Mesenchymal stem cell (in vitro differentiated cells and primary cell): ENCODE results near the gene CACNA1C.

Experiments used
- DNase-seq: peaks from one replicate; pipeline ENCODE4 v3.0.0-alpha.2; 2013
- H2AFZ ChIP-seq: one replicate; pipeline ENCODE4 v1.6.1; 2013; ENCODE audit warnings: low read depth, mild to moderate bottlenecking, control low read depth, inconsistent platforms, low read length, moderate library complexity
- H2AK5ac ChIP-seq: 2 replicates; pipeline ENCODE4 v1.6.1; 2013; ENCODE audit warnings: low read length, moderate library complexity, mild to moderate bottlenecking, inconsistent platforms; ENCODE audit not compliant: severe bottlenecking
- H2BK120ac ChIP-seq: one replicate; pipeline ENCODE4 v1.6.1; 2013; ENCODE audit warnings: low read depth, mild to moderate bottlenecking, inconsistent platforms, low read length, moderate library complexity
- H2BK12ac ChIP-seq, 2 experiments: one replicate each; pipeline ENCODE4 v1.6.1; 2013; ENCODE audit warnings: inconsistent platforms in 2 of 2, low read length in 2 of 2, mild to moderate bottlenecking in 2 of 2, moderate library complexity in 2 of 2, control low read depth in 1 of 2
- H2BK15ac ChIP-seq: one replicate; pipeline ENCODE4 v1.6.1; 2013; ENCODE audit warnings: mild to moderate bottlenecking, low read depth, inconsistent platforms; ENCODE audit not compliant: poor library complexity, severe bottlenecking
- H2BK5ac ChIP-seq: 2 replicates; pipeline ENCODE4 v1.6.1; 2013; ENCODE audit warnings: low read depth, mild to moderate bottlenecking, low read length, control low read depth, inconsistent platforms; ENCODE audit not compliant: poor library complexity, severe bottlenecking
- H3K14ac ChIP-seq, 2 experiments: one replicate each; pipeline ENCODE4 v1.6.1; 2013; ENCODE audit warnings: inconsistent platforms in 2 of 2, low read length in 2 of 2, control low read depth in 1 of 2, mild to moderate bottlenecking in 1 of 2, moderate library complexity in 1 of 2
- H3K18ac ChIP-seq, 2 experiments: one replicate each; pipeline ENCODE4 v1.6.1; 2013; ENCODE audit warnings: inconsistent platforms in 2 of 2, low read length in 2 of 2, control low read depth in 1 of 2, low read depth in 1 of 2, mild to moderate bottlenecking in 1 of 2
- H3K23ac ChIP-seq, 2 experiments: one replicate each; pipeline ENCODE4 v1.6.1; 2013; ENCODE audit warnings: inconsistent platforms in 2 of 2, low read length in 2 of 2, mild to moderate bottlenecking in 2 of 2, moderate library complexity in 2 of 2, control low read depth in 1 of 2
- H3K27ac ChIP-seq: 2 replicates; pipeline ENCODE4 v1.5.1; 2013; ENCODE audit warnings: mild to moderate bottlenecking, moderate library complexity, low read length, control low read depth, inconsistent platforms; ENCODE audit not compliant: poor library complexity, severe bottlenecking
- H3K27me3 ChIP-seq, 2 experiments: 2 replicates each; pipeline versions ENCODE4 v1.6.1 to v1.7.0; 2013; ENCODE audit warnings: low read length in 2 of 2, mild to moderate bottlenecking in 2 of 2, moderate library complexity in 2 of 2, control low read depth in 1 of 2, inconsistent platforms in 1 of 2; ENCODE audit not compliant: control insufficient read depth in 1 of 2, insufficient read depth in 1 of 2
- H3K36me3 ChIP-seq, 2 experiments: 2 replicates each; pipeline versions ENCODE4 v1.6.1 to v1.7.0; 2013; ENCODE audit warnings: low read length in 2 of 2, control low read depth in 1 of 2, inconsistent platforms in 1 of 2, low read depth in 1 of 2, mild to moderate bottlenecking in 1 of 2; ENCODE audit not compliant: insufficient read depth in 2 of 2, control insufficient read depth in 1 of 2
- H3K4ac ChIP-seq, 2 experiments: one replicate each; pipeline ENCODE4 v1.6.1; 2013; ENCODE audit warnings: inconsistent platforms in 2 of 2, low read length in 2 of 2, mild to moderate bottlenecking in 2 of 2, moderate library complexity in 2 of 2, control low read depth in 1 of 2, low read depth in 1 of 2
- H3K4me1 ChIP-seq: 2 replicates; pipeline ENCODE4 v1.6.1; 2013; ENCODE audit warnings: low read depth, low read length, control low read depth; ENCODE audit not compliant: control insufficient read depth, insufficient read depth
- H3K4me2 ChIP-seq: 2 replicates; pipeline ENCODE4 v1.6.1; 2013; ENCODE audit warnings: low read length, mild to moderate bottlenecking, inconsistent platforms; ENCODE audit not compliant: poor library complexity, severe bottlenecking
- H3K4me3 ChIP-seq, 2 experiments: 2 replicates each; pipeline versions ENCODE4 v1.5.1 to v1.7.0; 2013; ENCODE audit warnings: low read length in 2 of 2, mild to moderate bottlenecking in 2 of 2, control low read depth in 1 of 2, low read depth in 1 of 2; ENCODE audit not compliant: insufficient read depth in 1 of 2
- H3K79me1 ChIP-seq: replicated peaks from 2 replicates; pipeline ENCODE4 v1.6.1; 2013; ENCODE audit warnings: mild to moderate bottlenecking, control low read depth, low read length, inconsistent platforms; ENCODE audit not compliant: poor library complexity, severe bottlenecking
- H3K9ac ChIP-seq: 2 replicates; pipeline ENCODE4 v1.7.0; 2013; ENCODE audit warnings: mild to moderate bottlenecking, low read length, moderate library complexity
- H3K9me3 ChIP-seq: 2 replicates; pipeline ENCODE4 v1.7.0; 2013; ENCODE audit warnings: mild to moderate bottlenecking, low read length; ENCODE audit not compliant: control insufficient read depth
- H4K8ac ChIP-seq: one replicate; pipeline ENCODE4 v1.6.1; 2013; ENCODE audit warnings: inconsistent platforms, mild to moderate bottlenecking, low read length, moderate library complexity
- H4K91ac ChIP-seq: one replicate; pipeline ENCODE4 v1.6.1; 2013; ENCODE audit warnings: mild to moderate bottlenecking, low read length, inconsistent platforms
- WGBS: methylation state at CpG from one replicate; pipeline ENCODE4 v1.1.7; 2013; ENCODE audit warnings: mixed read lengths; 5-methylcytosine and 5-hydroxymethylcytosine counted together

CACNA1C gene

DNA sequence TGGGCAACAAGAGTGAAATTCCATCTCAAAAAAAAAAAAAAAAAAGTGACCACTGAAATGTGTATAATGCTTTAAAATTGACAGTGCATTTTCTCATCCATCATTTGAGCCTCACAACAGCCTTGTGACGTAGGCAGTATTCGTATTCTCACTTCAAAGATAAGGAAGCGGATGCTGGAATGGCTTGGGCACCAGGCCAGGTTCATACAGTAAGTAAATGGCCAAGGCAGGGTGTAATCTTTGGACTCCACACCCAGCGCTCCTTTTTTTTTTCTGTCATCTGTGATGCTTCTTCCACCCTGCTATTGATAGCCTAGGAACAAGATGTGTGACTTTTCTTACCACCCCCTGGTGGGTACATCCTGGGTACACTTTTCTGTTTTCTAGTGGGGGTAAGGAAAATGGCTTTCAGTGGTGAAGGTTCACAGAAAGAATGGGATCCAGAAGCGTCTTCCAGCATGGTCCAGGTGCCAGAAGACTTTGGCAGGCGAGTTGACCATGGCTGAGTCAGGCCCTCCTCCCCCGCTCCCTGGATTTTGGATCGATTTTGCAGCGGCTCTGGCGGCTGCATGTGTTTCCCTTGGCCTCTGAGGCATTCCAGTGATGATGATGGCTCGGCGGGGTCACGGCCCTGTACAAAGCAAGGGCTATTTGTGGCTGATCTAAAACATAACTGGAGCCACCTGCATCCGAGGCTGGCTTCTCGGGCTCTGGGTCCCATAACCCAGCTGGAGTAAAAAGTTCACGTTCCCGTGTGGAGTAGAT lies 110.6 kb downstream of the CACNA1C start:
- peak; percentile 69 for DNase-seq
- Histone ChIP-seq H3K79me1 (no peaks in the 10 kb centered on the region), H3K4me1 (peaks cover 4% of the 10 kb centered on the region), H2BK5ac (no peak overlapping the region), H3K4me3 (no peak overlapping the region), H2AFZ (no peak overlapping the region), H2BK12ac (no peak overlapping the region), H3K4me2 (no peak overlapping the region), H3K27me3 (peaks cover 0 to 11% of the 10 kb centered on the region in 2 experiments), H3K23ac (no peak overlapping the region), H4K91ac (no peak overlapping the region), H3K4ac (no peak overlapping the region), H3K18ac (peak overlapping the region in 1 of 2 experiments; percentile 56), H2AK5ac (no peak overlapping the region), H3K27ac (no peak overlapping the region), H4K8ac (no peak overlapping the region), H2BK120ac (peak overlapping the region; percentile 45), H2BK15ac (no peak overlapping the region), H3K9me3 (peaks cover 11% of the 10 kb centered on the region), H3K36me3 (no peaks in the 10 kb centered on the region), H3K14ac (no peak overlapping the region), H3K9ac (peak overlapping the region; percentile 68)
- 50% methylated on average over 17 of the region's 17 CpGs for WGBS

- Histone ChIP-seq H3K79me1 (no peaks in the 10 kb centered on the region), H2BK15ac (no peak overlapping the region), H3K4me1 (peaks cover 4% of the 10 kb centered on the region), H4K8ac (no peak overlapping the region), H3K23ac (no peak overlapping the region), H3K14ac (no peak overlapping the region), H3K4me3 (peak overlapping the region in 1 of 2 experiments; percentile 1), H2AFZ (no peak overlapping the region), H2BK12ac (no peak overlapping the region), H3K36me3 (peaks cover 0 to 3% of the 10 kb centered on the region in 2 experiments), H3K4me2 (no peak overlapping the region), H3K18ac (no peak overlapping the region), H3K27me3 (peaks cover 0 to 11% of the 10 kb centered on the region in 2 experiments), H2BK120ac (no peak overlapping the region), H3K9ac (peak overlapping the region; percentile 18), H3K27ac (no peak overlapping the region), H2AK5ac (no peak overlapping the region), H3K9me3 (peaks cover 11% of the 10 kb centered on the region), H4K91ac (no peak overlapping the region), H2BK5ac (no peak overlapping the region), H3K4ac (no peak overlapping the region)
- DNase-seq = no peak
Measured at GRCh38 chr12:2165021-2165420, 112.2 kb downstream of the CACNA1C start.

- DNase-seq = no peak
- H3K4me1 ChIP-seq = peaks cover 4% of the 10 kb centered on the region
- no peak overlapping the region for H4K91ac ChIP-seq
- no peak overlapping the region for H3K4me2 ChIP-seq
- no peak overlapping the region for H3K9ac ChIP-seq
- H2BK120ac ChIP-seq = no peak overlapping the region
- H2BK12ac ChIP-seq = peak overlapping the region in 1 of 2 experiments; percentile 33
- no peaks in the 10 kb centered on the region for H3K79me1 ChIP-seq
- peaks cover 11% of the 10 kb centered on the region for H3K9me3 ChIP-seq
- H4K8ac ChIP-seq = no peak overlapping the region
- H3K36me3 ChIP-seq = peaks cover 0 to 3% of the 10 kb centered on the region in 2 experiments
- H2BK15ac ChIP-seq = no peak overlapping the region
- H3K14ac ChIP-seq = no peak overlapping the region
- WGBS = over 99% methylated on average over 3 of the region's 3 CpGs
- no peak overlapping the region for H3K27ac ChIP-seq
- H2BK5ac ChIP-seq = no peak overlapping the region
- H2AFZ ChIP-seq = no peak overlapping the region
- H2AK5ac ChIP-seq = no peak overlapping the region
- H3K4ac ChIP-seq = no peak overlapping the region
- no peak overlapping the region for H3K4me3 ChIP-seq
- no peak overlapping the region for H3K18ac ChIP-seq
- peaks cover 0 to 11% of the 10 kb centered on the region in 2 experiments for H3K27me3 ChIP-seq
- H3K23ac ChIP-seq = no peak overlapping the region
Measured at GRCh38 chr12:2165927-2166326, 113.1 kb downstream of the CACNA1C start.

DNA sequence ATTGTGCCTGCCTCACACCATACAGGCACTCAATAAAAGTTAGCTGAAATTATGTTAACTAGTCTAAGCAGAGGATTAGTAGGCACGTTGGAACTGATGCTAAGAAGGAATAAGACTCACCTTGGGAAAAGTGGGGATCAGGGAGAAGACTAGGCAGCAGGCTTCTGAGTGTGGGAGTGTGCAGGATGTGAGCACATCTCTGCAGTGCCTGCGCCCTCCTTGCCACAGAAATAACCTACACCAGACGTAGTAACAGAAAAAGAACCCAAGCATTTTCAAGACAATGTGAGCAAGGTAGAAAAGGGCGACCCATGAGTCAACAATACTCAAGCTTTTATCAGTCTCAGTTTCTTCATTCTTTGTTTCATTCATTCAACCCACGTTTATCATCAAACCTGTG lies 113.9 kb downstream of the CACNA1C start:
- no peak overlapping the region for H2BK15ac ChIP-seq
- H2BK5ac ChIP-seq = no peak overlapping the region
- no peak overlapping the region for H2BK120ac ChIP-seq
- peaks cover 0 to 11% of the 10 kb centered on the region in 2 experiments for H3K27me3 ChIP-seq
- no peak overlapping the region for H2AK5ac ChIP-seq
- no peak overlapping the region for H4K8ac ChIP-seq
- H2BK12ac ChIP-seq = no peak overlapping the region
- peaks cover 11% of the 10 kb centered on the region for H3K9me3 ChIP-seq
- peaks cover 4% of the 10 kb centered on the region for H3K4me1 ChIP-seq
- DNase-seq = no peak
- no peak overlapping the region for H3K18ac ChIP-seq
- no peak overlapping the region for H4K91ac ChIP-seq
- WGBS = 83% methylated on average over 4 of the region's 5 CpGs
- no peak overlapping the region for H3K4me2 ChIP-seq
- peaks cover 0 to 3% of the 10 kb centered on the region in 2 experiments for H3K36me3 ChIP-seq
- no peak overlapping the region for H3K23ac ChIP-seq
- no peak overlapping the region for H3K27ac ChIP-seq
- H3K4ac ChIP-seq = no peak overlapping the region
- H3K14ac ChIP-seq = no peak overlapping the region
- H3K4me3 ChIP-seq = no peak overlapping the region
- H3K9ac ChIP-seq = no peak overlapping the region
- H3K79me1 ChIP-seq = no peaks in the 10 kb centered on the region
- no peak overlapping the region for H2AFZ ChIP-seq
